ENCODE data around the gene MAT2A. TPM values are rescaled to one million over a fixed set of nuclear protein-coding genes. Genes with fewer than 3 reads are reported as not detected.

Gene MAT2A
- total and polyA plus RNA-seq, 10 of the 15 experiments (the other 5 are each of a cell fraction or from before 2014, with no cell fraction given) = 97.6 to 408 (median 290) TPM

DNA sequence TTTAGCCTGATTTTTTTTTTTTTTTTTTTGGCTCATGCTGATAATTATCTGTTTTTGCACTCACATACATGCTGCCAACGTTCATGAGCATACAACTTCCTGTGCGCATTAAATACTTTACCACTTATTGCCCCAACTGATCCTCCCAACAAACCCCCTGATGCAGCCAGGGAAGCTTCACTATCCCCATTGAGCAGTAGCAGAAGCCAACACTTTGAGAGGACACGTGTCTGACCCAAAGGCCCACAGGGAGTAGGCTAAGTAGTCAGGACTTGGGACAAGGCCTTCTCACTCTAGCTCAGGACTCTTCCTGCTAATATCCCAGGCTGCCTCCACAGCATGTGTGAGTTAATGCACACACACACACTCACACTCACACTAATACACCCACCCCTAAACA, 36.2 kb upstream of the MAT2A start:
- SMC1A ChIA-PET (ENCODE audit: uncharacterized antibody, unreplicated experiment) = no interaction called here
- Histone ChIP-seq H3K27me3 (replicated peaks in 1 of 2; ENCODE audit: control insufficient read depth in 2 of 2, insufficient read depth in 2 of 2, low read length in 1 of 2) (0 out of 4 replicates have a peak, but pooled peaks cover 0 to 1% of the 10 kb centered on the region in 2 experiments), H3K36me3 (ENCODE audit: control insufficient read depth in 2 of 2, insufficient read depth in 2 of 2, low read length in 1 of 2) (no peaks in the 10 kb centered on the region), H3K27ac (ENCODE audit: control insufficient read depth, insufficient read depth) (no peak overlapping the region), H3K4me1 (ENCODE audit: control insufficient read depth, insufficient read depth, low read length) (no peaks in the 10 kb centered on the region), H2AFZ (ENCODE audit: control insufficient read depth, low read depth, low read length) (no peak overlapping the region), H3K4me3 (no peak overlapping the region), H3K9ac (ENCODE audit: control insufficient read depth, insufficient read depth, low read length) (no peak overlapping the region), H3K79me2 (ENCODE audit: control insufficient read depth, insufficient read depth, low read length) (no peaks in the 10 kb centered on the region), H4K20me1 (ENCODE audit: control insufficient read depth, insufficient read depth) (no peaks in the 10 kb centered on the region), H3K4me2 (ENCODE audit: control insufficient read depth, insufficient read depth) (no peak overlapping the region), H3K9me3 (replicated peaks; ENCODE audit: control insufficient read depth, insufficient read depth, low read length) (no peaks in the 10 kb centered on the region)
- RAD21 ChIA-PET (ENCODE audit: unreplicated experiment) = no interaction called here
- TF ChIP-seq FOXM1 (IDR thresholded peaks at IDR 0.05; ENCODE audit: low read depth, low read length) (no peak), ESRRA (IDR thresholded peaks at IDR 0.05; ENCODE audit: low read length) (no peak), GABPA (IDR thresholded peaks at IDR 0.05; ENCODE audit: low read depth) (no peak), CEBPB (IDR thresholded peaks at IDR 0.05; ENCODE audit: borderline replicate concordance in 1 of 2, low read depth in 2 of 2, low read length in 2 of 2) (no peak), RB1 (IDR thresholded peaks at IDR 0.05; ENCODE audit: borderline replicate concordance) (no peak)
- TF ChIP-seq, protein P1, sequence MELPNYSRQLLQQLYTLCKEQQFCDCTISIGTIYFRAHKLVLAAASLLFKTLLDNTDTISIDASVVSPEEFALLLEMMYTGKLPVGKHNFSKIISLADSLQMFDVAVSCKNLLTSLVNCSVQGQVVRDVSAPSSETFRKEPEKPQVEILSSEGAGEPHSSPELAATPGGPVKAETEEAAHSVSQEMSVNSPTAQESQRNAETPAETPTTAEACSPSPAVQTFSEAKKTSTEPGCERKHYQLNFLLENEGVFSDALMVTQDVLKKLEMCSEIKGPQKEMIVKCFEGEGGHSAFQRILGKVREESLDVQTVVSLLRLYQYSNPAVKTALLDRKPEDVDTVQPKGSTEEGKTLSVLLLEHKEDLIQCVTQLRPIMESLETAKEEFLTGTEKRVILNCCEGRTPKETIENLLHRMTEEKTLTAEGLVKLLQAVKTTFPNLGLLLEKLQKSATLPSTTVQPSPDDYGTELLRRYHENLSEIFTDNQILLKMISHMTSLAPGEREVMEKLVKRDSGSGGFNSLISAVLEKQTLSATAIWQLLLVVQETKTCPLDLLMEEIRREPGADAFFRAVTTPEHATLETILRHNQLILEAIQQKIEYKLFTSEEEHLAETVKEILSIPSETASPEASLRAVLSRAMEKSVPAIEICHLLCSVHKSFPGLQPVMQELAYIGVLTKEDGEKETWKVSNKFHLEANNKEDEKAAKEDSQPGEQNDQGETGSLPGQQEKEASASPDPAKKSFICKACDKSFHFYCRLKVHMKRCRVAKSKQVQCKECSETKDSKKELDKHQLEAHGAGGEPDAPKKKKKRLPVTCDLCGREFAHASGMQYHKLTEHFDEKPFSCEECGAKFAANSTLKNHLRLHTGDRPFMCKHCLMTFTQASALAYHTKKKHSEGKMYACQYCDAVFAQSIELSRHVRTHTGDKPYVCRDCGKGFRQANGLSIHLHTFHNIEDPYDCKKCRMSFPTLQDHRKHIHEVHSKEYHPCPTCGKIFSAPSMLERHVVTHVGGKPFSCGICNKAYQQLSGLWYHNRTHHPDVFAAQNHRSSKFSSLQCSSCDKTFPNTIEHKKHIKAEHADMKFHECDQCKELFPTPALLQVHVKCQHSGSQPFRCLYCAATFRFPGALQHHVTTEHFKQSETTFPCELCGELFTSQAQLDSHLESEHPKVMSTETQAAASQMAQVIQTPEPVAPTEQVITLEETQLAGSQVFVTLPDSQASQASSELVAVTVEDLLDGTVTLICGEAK (IDR thresholded peaks at IDR 0.05; ENCODE audit: borderline replicate concordance) = no peak
- TF ChIP-seq, protein P2, sequence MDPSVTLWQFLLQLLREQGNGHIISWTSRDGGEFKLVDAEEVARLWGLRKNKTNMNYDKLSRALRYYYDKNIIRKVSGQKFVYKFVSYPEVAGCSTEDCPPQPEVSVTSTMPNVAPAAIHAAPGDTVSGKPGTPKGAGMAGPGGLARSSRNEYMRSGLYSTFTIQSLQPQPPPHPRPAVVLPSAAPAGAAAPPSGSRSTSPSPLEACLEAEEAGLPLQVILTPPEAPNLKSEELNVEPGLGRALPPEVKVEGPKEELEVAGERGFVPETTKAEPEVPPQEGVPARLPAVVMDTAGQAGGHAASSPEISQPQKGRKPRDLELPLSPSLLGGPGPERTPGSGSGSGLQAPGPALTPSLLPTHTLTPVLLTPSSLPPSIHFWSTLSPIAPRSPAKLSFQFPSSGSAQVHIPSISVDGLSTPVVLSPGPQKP (IDR thresholded peaks at IDR 0.05; ENCODE audit: low read depth, low read length) = no peak
- TF ChIP-seq, protein P3, sequence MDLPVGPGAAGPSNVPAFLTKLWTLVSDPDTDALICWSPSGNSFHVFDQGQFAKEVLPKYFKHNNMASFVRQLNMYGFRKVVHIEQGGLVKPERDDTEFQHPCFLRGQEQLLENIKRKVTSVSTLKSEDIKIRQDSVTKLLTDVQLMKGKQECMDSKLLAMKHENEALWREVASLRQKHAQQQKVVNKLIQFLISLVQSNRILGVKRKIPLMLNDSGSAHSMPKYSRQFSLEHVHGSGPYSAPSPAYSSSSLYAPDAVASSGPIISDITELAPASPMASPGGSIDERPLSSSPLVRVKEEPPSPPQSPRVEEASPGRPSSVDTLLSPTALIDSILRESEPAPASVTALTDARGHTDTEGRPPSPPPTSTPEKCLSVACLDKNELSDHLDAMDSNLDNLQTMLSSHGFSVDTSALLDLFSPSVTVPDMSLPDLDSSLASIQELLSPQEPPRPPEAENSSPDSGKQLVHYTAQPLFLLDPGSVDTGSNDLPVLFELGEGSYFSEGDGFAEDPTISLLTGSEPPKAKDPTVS (IDR thresholded peaks at IDR 0.05; ENCODE audit: low read depth, low read length) = no peak
- intact Hi-C loops (cut with micrococcal nuclease; ENCODE audit: unreplicated experiment) = no loop called here
- WGBS (ENCODE audit: insufficient coverage, insufficient replicate concordance, low lambda C conversion rate, missing lambda C conversion rate) = 44% methylated on average over 3 of the region's 3 CpGs
- ATAC-seq = no peak
- DNase-seq (ENCODE audit: low read depth, low spot score) = no peak
- POLR2A ChIA-PET = no interaction called here
- in situ Hi-C loops (cut with MboI) = no loop called here
- no peak for FAIRE-seq
- no TSS peak for BruUV-seq (replicated peaks)
- CTCF ChIA-PET = interaction anchor here (1.4 kb wide), 1 partner anchor 49 kb away, joined by 5 read pairs; no protein-coding TSS in a partner anchor
